ENCODE results near the gene OLA1. TPM values are rescaled to one million over a fixed set of nuclear protein-coding genes. Genes with fewer than 3 reads are reported as not detected.

OLA1 gene
- total RNA-seq, 1 experiment from 2014 or later = 126 TPM

GRCh38 chr2:174076975-174077374 lies 171.4 kb downstream of the OLA1 start:
- no peak for TF ChIP-seq CTCF (IDR thresholded peaks at IDR 0.05)
- TF ChIP-seq TCF7L2 (IDR thresholded peaks at IDR 0.05; ENCODE audit: low read depth, low read length) = no peak
- TF ChIP-seq REST (IDR thresholded peaks at IDR 0.05; ENCODE audit: insufficient read depth in 1 of 2, low read depth in 2 of 2, low read length in 1 of 2) = no peak
- TF ChIP-seq POLR2AphosphoS5 (IDR thresholded peaks at IDR 0.05; ENCODE audit: low read depth, low read length) = no peak
- TF ChIP-seq SIN3A (IDR thresholded peaks at IDR 0.05; ENCODE audit: borderline replicate concordance, insufficient read depth, low read depth, low read length) = no peak
- H3K36me3 ChIP-seq (ENCODE audit: control insufficient read depth, insufficient read depth, low read length) = peaks cover 4% of the 10 kb centered on the region
- ChIA-PET CTCF (no interaction called here), POLR2A (no interaction called here)
- BruUV-seq (replicated peaks) = no TSS peak
- H3K27me3 ChIP-seq (ENCODE audit: control insufficient read depth, insufficient read depth, low read length) = no peaks in the 10 kb centered on the region
- in situ Hi-C loops (cut with HindIII; ENCODE audit: low pct_unique_long_range_greater_than_20kb, low sequenced_read_pairs) = no loop called here
- no peaks in the 10 kb centered on the region for H3K4me1 ChIP-seq (ENCODE audit: control insufficient read depth, insufficient read depth, low read length)
- no peak for ATAC-seq
- H3K27ac ChIP-seq (ENCODE audit: low read length) = no peak overlapping the region
- DNase-seq (ENCODE audit: low read depth, low spot score) = no peak
- no peak overlapping the region for H3K4me3 ChIP-seq (ENCODE audit: low read depth in 2 of 2, low read length in 2 of 2)
- no peaks in the 10 kb centered on the region for H3K9me3 ChIP-seq (ENCODE audit: control insufficient read depth, insufficient read depth, low read depth, low read length)
- intact Hi-C loops (cut with micrococcal nuclease; ENCODE audit: unreplicated experiment) = no loop called here

GRCh38 chr2:174076040-174076439 lies 172.3 kb downstream of the OLA1 start:
- CTCF ChIA-PET = interaction anchor here (0.5 kb wide), 1 partner anchor 302 kb away, joined by 9 read pairs; no protein-coding TSS in a partner anchor
- intact Hi-C loops (cut with micrococcal nuclease; ENCODE audit: unreplicated experiment) (no loop called here), in situ Hi-C loops (cut with HindIII; ENCODE audit: low pct_unique_long_range_greater_than_20kb, low sequenced_read_pairs) (no loop called here)
- ATAC-seq (no peak), DNase-seq (ENCODE audit: low read depth, low spot score) (no peak)
- Histone ChIP-seq H3K27me3 (ENCODE audit: control insufficient read depth, insufficient read depth, low read length) (no peaks in the 10 kb centered on the region), H3K4me3 (ENCODE audit: low read depth in 2 of 2, low read length in 2 of 2) (no peak overlapping the region), H3K9me3 (ENCODE audit: control insufficient read depth, insufficient read depth, low read depth, low read length) (no peaks in the 10 kb centered on the region), H3K36me3 (ENCODE audit: control insufficient read depth, insufficient read depth, low read length) (peaks cover 4% of the 10 kb centered on the region), H3K27ac (ENCODE audit: low read length) (no peak overlapping the region), H3K4me1 (ENCODE audit: control insufficient read depth, insufficient read depth, low read length) (no peaks in the 10 kb centered on the region)
- POLR2A ChIA-PET = no interaction called here
- TF ChIP-seq POLR2AphosphoS5 (IDR thresholded peaks at IDR 0.05; ENCODE audit: low read depth, low read length) (no peak), REST (IDR thresholded peaks at IDR 0.05; ENCODE audit: insufficient read depth in 1 of 2, low read depth in 2 of 2, low read length in 1 of 2) (no peak), CTCF (IDR thresholded peaks at IDR 0.05) (no peak), SIN3A (IDR thresholded peaks at IDR 0.05; ENCODE audit: borderline replicate concordance, insufficient read depth, low read depth, low read length) (no peak), TCF7L2 (IDR thresholded peaks at IDR 0.05; ENCODE audit: low read depth, low read length) (no peak)
- no TSS peak for BruUV-seq (replicated peaks)
